BJ (cell line): Measurements from ENCODE around the gene RRH. TPM values are rescaled to one million over a fixed set of nuclear protein-coding genes. Genes with fewer than 3 reads are reported as not detected.

Source experiments
- CTCF ChIA-PET: fragments of 350-600 bp; formaldehyde crosslinking; extraction: SDS; loops from one replicate; lab custom pipeline; 2021; ENCODE audit warnings: antibody characterized with exemption, inconsistent platforms; lab: Yijun Ruan, JAX
- POLR2A ChIA-PET: fragments of 300-600 bp; sonication (Branson Sonifier 250); formaldehyde crosslinking; extraction: SDS; loops from one replicate; lab custom pipeline; 2021; ENCODE audit warnings: antibody characterized with exemption; lab: Charles Lee
- DNase-seq: peaks from one replicate; pipeline ENCODE4 v3.0.0-alpha.2; 2011; ENCODE audit warnings: low read depth
- H3K27me3 ChIP-seq: 2 replicates; pipeline ENCODE4 v1.6.0; 2011; ENCODE audit warnings: low read length; ENCODE audit not compliant: control insufficient read depth, insufficient read depth
- H3K36me3 ChIP-seq: 2 replicates; pipeline ENCODE4 v1.5.1; 2011; ENCODE audit warnings: low read length; ENCODE audit not compliant: control insufficient read depth, insufficient read depth
- H3K4me3 ChIP-seq: 2 replicates; pipeline ENCODE4 v1.5.1; 2011; ENCODE audit warnings: low read depth, mild to moderate bottlenecking, control low read depth, low read length
- CTCF ChIP-seq: IDR thresholded peaks from 2 replicates; pipeline ENCODE4 v1.5.1; 2011; ENCODE audit warnings: low read depth, mild to moderate bottlenecking, control low read depth, inconsistent platforms, low read length, moderate library complexity; ENCODE audit not compliant: insufficient read depth
- polyA plus RNA-seq: library from polyadenylated mRNA; depleted of rRNA; stranded (reverse); fragments of >200 nt; gene quantifications from 2 replicates; pipeline ENCODE4 v1.2.3, GENCODE V29; 2011; rRNA removed

Gene RRH
- polyA plus RNA-seq, 1 experiment = 0.05 TPM

DNA sequence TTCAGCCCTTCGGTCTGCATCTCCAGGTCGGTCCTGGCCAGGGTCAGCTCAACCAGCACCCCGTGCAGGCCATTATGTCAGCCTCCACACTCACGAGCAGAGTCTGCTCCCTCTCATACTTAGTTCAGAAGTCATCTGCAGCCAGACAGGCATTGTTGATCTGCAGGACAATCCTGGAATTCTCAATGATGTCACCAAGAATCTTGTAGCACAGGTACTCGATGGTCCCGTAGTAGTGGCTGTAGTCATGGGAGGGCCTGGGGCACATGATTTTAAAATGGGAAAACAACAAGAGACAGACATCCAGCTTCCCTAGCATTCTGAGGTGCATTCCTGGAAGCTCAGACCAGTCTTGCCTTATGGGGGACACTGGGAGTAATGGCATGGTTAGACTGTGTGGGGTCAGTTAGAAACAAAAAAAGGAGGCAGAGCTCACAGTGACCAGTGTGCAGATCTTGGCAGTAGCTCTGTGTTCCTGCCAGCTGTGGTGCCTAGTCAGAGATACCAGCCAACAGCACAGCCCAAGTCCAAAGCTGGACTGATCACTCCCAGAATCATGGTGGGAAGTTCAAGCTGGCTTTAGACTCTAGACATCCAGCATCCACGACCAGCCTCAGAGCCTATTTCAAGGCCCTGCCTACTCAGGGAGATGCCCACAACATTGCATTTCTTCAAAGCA, 52.0 kb downstream of the RRH start:
- Histone ChIP-seq H3K4me3 (no peak overlapping the region), H3K27me3 (no peaks in the 10 kb centered on the region), H3K36me3 (no peaks in the 10 kb centered on the region)
- no peak for TF ChIP-seq CTCF
- POLR2A ChIA-PET = no interaction called here
- CTCF ChIA-PET = interaction anchor here (1.1 kb wide), 1 partner anchor 8 kb away, joined by 3 read pairs; no protein-coding TSS in a partner anchor
- DNase-seq = no peak

DNA sequence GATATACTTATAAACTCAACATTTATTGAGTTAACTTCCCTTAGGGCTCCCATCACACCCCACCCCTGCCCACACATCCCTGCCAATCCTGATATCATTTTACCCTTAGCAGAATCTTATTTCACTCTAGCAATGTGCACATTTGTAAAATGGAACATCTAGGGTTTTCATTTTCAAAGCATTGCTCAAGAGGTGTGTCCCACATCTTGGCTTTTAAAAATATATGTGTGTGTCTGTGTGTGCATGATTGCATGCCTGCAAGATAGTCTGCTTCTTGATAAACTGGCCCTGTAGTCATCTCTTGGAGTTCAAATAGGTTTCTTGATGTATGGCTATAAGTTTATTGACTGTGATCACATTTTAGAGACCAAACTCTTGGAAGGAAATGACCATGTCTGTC, 58.5 kb downstream of the RRH start:
- no peak for TF ChIP-seq CTCF
- Histone ChIP-seq H3K4me3 (no peak overlapping the region), H3K36me3 (no peaks in the 10 kb centered on the region), H3K27me3 (no peaks in the 10 kb centered on the region)
- ChIA-PET CTCF (no interaction called here), POLR2A (no interaction called here)
- DNase-seq = no peak

DNA sequence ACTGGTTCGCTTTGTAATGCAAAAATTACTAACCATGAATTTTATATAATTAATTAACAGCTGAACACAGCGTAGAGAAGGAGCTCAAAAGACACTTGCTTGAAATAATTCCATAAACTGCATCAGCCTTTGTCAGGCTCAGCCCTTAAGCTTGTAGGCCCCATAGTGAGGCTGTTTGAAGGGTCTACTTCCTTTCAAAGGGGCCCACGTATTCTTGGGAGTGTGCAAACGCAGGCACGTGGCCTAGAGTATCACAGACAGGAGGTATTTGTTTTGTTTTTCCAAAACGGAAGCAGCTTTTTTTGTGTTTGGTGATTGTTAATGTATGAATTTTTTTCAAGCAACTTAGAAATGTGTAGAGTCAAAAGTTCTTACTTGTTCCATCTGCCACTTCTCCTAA, 59.3 kb downstream of the RRH start:
- no peak for TF ChIP-seq CTCF
- no peak for DNase-seq
- Histone ChIP-seq H3K27me3 (no peaks in the 10 kb centered on the region), H3K36me3 (no peaks in the 10 kb centered on the region), H3K4me3 (no peak overlapping the region)
- ChIA-PET CTCF (no interaction called here), POLR2A (no interaction called here)

DNA sequence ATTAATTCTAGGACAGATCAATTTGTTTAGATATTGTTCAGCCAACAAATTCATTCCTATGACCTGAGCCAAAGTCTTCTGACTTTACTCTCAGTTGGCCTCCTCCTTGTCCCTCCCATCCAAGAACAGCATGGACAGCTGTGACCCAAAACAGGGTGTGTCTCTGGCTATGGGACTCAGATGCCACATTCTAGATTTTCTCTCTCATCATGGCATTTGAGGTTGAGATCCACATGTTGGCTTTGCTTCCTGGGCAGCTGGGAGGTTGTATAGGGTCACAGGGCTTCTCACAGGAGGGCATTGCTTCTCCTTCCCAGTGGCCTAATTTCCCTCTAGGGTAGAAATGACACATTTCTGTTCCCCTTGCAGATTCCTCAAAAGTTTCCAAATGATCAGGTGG, 62.3 kb downstream of the RRH start:
- TF ChIP-seq CTCF = no peak
- H3K36me3 ChIP-seq = no peaks in the 10 kb centered on the region
- ChIA-PET POLR2A (no interaction called here), CTCF (no interaction called here)
- no peak overlapping the region for H3K4me3 ChIP-seq
- no peak for DNase-seq
- H3K27me3 ChIP-seq = no peaks in the 10 kb centered on the region

Other genes with a start within 250 kb of the RRH start
- 17.0 and 31.6 TPM in 2 replicates for gene CASP6, start 124.5 kb upstream of the RRH start, polyA plus RNA-seq
- 52.7 and 62.6 TPM in 2 replicates for gene PLA2G12A, start 97.9 kb upstream of the RRH start, polyA plus RNA-seq
- 1.3 and 3.0 TPM in 2 replicates for gene CFI, start 26.0 kb upstream of the RRH start, polyA plus RNA-seq
- 5.8 and 13.3 TPM in 2 replicates for gene GAR1, start 12.2 kb upstream of the RRH start, polyA plus RNA-seq
- gene LRIT3, start 20.1 kb downstream of the RRH start, polyA plus RNA-seq = 0.01 and 0.04 TPM in 2 replicates
- 2.1 and 3.2 TPM in 2 replicates for gene EGF, start 84.9 kb downstream of the RRH start, polyA plus RNA-seq